A673 (cell line): Measurements from ENCODE around the gene HHEX.

Source experiments
- CTCF ChIP-seq: fragments of 300-800, 200-600 bp; sonication (generic); conservative IDR thresholded peaks from 2 replicates; pipeline ENCODE4 v1.5.1; 2017; ENCODE audit warnings: low read depth, mild to moderate bottlenecking, antibody characterized with exemption, low read length, moderate library complexity, mixed read lengths
- EZH2 ChIP-seq: fragments of 200-600 bp; sonication (generic); IDR thresholded peaks from 2 replicates; pipeline ENCODE4 v1.6.1; 2017; ENCODE audit warnings: borderline replicate concordance, low read depth, mild to moderate bottlenecking, mixed read lengths, antibody characterized with exemption, low read length; ENCODE audit not compliant: poor library complexity, severe bottlenecking

GRCh38 chr10:92655426-92655825 lies 34.3 kb upstream of the HHEX start:
- no peak for TF ChIP-seq CTCF
- no peak for TF ChIP-seq EZH2
